ENCODE measurements around the gene KLHDC7B.

The KLHDC7B gene

DNA sequence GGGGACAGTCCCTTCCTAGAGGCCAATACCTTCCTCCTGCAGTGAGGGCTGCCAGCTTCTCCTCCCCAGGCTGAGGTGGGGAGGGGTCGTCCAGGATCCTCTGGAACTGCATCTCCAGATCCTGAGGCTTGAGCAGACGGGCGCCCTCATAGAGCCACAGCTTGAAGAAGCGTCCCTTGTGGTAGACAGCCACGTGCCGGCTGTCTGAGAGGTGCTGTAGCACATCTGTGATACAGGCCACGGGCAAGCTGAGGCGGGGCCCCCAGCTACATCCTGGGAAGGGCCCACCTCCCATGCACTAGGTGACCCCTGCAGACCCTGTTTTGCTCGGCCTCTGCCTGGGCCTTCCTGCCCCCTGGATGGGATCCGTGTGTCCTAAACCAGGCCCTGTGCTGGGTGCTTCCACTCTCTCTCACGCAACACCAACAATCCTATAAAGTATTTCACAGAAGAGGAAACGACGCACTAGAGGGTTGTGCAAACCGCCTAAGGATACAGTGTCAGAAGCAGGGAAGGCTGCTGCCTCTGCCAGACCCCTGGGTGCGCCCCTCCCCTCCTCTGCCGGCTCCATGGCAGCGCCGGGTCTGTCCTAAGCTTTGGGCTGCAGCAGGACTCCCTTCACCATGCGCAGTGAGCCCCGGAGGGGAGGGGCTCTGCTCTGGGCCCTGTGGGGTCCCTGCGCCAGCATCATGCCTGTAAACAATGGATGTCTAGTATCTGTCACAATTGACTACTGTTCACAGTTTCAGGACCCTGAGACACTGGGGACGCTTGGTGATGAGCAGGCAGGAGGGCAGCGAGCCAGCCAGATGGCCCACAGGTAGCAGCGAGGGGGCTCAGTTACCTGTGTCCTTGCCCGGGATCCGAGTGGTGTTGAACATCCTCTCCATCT lies 28.0 kb downstream of the KLHDC7B start:
- no peak for DNase-seq (ENCODE audit: low read depth)

DNA sequence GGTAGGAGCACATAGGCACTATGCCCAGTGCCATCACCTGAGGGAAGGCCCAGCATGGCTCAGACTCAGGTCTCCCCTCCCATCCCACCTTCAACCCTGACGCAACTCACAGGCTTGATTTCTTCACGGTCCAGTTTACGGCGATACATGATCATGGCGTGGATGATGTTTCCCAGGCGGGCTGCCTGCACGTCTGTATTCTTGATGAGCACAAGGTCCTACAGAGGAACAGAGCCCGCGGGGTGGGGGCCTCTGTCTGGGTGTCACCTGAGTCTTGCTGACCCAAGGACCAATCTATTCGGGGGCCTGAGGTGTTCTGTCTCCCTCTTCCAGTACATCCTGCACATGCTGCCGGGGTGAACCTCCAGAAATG lies 28.7 kb downstream of the KLHDC7B start:
- DNase-seq (ENCODE audit: low read depth), result no peak

DNA sequence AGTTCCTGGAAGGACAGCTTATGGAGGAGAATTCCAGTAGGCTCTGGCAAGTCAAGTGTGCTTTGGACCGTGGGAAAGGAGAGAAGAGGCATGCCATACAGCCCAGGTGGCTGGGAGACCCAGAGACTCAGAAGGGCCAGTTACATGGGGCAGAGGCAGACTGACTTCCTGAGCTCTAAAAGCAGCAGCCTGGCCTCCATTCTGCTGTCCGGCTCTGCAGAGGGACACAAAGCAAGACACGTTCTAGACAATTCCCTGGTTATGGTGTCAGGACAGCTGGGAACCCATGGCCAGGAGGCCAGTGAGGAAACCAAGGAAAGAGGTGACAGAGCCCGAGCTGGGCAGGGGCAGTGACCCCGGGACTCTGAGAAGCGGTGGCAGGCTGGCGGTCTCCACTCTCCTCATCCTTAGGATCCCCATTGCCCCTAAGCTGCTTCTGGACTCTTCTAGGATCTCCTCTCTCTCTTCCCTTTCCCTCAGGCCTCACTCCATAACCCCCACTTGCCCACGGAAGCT lies 29.8 kb downstream of the KLHDC7B start:
- DNase-seq (ENCODE audit: low read depth), result no peak

DNA sequence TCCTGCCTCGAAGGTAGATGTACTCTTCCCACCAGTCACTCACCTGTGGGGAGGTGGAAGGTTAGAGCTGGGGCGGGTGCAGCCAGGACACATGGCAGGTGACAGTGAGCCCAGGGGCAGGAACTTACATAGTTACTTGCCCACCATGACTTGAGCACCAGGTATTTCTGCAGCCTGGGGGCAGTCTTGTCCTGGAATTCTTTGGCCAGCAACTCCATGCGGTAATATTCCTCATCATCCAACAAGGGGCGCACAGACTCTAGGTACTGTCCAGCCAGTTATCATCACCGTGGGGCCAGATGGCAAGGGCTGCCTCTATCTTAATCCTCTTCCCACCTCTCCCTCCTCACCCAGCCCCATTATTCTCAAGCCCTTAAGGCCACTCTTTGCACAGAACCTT lies 30.4 kb downstream of the KLHDC7B start:
- no peak for DNase-seq (ENCODE audit: low read depth)

DNA sequence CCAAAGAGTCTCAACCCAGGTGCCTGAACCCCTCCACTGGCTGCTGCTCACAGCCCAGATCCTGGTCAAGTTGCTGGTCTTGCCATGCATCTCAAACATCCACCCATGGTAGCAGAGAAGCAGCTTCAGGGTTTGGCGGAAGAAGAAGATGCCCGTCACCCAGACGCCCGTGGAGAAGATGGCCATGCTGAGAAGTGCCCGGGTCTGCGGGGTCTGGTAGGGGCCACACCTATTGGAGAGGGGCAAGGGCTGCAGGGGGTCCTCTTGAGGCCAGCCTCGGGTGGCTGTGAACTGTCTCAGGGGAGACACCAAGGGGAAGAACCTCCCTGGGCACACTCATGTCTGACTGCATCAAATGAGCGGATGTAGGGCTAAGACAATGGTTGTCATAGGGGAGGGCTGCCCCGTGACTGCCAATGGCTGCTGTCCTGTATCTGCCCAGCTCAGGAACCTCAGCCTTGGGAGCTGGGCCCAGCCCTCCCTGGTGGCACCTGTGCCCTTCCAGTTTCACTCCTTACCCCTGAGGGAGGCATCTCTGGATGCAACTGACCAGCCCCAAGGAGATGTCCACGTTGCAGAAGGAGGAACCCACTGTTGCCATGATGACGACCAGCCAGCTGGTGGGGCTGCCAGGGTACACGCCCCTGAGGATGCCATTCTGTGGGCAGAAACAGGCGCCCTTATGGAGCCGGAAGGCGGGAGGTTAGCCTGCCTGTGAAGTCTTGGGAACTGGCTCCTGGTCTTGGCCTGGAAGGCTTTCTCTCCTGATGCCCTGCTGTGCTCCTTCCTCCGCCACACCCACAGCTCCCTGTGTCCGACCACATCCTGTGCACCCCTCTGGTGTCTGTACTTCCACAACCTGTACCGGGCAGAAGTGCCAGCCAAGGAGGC lies 31.4 kb downstream of the KLHDC7B start:
- no peak for DNase-seq (ENCODE audit: low read depth)

DNA sequence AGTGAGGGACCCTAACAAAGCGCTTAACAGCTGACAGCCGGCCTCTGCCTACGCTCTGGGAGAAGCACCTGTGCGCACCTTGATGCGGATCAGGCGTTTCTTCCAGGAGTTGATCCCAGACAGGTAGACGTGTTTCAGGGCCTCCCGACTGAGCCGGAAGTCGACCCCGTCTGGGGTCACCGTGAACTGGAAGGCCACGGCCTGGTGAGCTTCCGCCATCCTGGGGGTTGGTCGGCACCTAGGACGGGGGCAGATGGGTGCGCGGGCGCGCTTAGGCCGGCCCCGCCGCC lies 31.9 kb downstream of the KLHDC7B start:
- no peak for DNase-seq (ENCODE audit: low read depth)

DNA sequence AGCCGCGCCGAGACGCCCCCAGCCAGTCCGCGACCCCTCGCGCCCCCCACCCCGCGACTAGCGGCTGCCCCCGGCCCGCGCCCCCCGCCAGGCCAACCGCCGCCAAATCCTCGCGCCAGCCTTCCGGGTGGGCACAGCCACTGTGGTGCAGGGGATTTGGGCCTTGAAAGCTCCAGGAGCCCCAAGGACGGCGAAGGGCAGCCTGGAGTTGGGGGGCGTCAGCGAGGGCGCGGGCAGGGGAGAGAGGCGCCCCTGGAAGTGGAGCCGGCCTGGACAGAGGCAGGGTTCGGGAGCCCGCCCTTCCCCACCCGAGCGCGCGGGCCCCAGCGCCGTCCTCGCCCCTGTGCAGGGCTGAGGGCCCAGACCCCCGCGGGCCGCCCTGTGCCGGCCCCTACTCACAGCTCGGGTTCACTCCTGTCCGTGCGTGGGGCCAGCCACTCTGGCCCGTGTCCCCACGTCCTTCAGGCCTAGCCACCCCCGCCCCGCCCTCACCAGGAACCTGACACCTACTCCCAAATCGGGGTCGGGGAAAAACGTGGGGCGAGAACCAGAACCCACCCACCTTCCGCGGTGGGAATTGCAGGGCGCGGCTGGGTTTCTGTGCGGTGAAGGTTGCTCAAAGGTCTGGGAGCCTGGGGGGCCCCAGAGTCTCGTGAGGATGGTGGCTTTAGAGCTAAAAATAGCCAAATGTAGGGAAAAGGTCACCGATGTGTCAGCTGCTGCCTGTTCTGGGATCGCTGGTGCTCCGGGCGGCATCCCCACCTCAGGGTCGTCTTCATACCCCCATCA lies 32.5 kb downstream of the KLHDC7B start, which contains the start of gene CPT1B:
Gene CPT1B, minus strand, starts transcription at position 441 of the 789 bp plus-strand sequence. CDS start 512 bp downstream, outside the sequence.
- no peak for DNase-seq (ENCODE audit: low read depth)

DNA sequence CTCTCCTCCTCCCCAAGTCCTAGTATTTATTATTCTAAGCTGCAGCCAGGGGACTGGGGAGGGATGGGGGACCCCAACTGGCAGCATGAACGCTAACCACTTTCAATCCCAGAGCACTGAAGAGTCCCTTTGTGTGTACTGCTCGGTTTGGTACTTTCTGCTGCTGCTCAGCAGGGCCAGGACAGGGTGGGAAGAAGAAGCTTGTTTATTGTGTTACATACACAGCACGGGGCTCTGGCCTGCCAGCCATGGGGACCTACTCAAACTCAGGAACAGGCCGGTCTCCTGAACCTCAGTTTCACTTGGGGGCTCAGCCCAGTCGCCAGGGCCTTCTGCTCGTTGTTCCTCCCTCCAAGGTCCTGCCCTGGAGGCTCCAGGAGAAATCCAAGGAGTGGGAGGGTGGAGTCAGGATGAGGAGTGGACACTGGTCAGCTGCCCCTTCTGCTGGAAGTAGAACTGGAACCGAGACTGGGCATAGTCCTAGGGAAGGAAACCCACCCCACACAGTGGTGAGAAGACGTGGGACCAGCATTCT lies 33.1 kb downstream of the KLHDC7B start:
- DNase-seq (ENCODE audit: low read depth), result no peak

DNA sequence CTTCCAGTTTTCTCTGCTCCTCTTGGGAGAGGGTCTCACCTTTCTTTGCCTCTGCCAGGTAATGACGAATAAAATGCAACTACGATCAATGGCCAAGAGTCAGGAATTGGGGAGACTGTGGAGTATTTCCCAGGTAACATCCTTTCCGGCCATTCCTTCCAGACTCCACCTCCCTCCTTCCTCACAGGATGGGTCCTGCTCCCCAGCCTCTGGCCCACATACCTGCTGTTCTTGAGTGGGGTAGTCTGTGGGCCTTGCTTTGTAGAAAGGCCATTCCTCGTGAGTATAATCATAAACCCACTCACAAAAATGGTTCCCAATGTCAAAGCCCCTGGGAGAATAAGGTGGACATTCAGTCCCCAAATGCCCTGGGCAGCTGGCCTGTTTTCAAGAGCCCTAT lies 34.1 kb downstream of the KLHDC7B start:
- no peak for DNase-seq (ENCODE audit: low read depth)

DNA sequence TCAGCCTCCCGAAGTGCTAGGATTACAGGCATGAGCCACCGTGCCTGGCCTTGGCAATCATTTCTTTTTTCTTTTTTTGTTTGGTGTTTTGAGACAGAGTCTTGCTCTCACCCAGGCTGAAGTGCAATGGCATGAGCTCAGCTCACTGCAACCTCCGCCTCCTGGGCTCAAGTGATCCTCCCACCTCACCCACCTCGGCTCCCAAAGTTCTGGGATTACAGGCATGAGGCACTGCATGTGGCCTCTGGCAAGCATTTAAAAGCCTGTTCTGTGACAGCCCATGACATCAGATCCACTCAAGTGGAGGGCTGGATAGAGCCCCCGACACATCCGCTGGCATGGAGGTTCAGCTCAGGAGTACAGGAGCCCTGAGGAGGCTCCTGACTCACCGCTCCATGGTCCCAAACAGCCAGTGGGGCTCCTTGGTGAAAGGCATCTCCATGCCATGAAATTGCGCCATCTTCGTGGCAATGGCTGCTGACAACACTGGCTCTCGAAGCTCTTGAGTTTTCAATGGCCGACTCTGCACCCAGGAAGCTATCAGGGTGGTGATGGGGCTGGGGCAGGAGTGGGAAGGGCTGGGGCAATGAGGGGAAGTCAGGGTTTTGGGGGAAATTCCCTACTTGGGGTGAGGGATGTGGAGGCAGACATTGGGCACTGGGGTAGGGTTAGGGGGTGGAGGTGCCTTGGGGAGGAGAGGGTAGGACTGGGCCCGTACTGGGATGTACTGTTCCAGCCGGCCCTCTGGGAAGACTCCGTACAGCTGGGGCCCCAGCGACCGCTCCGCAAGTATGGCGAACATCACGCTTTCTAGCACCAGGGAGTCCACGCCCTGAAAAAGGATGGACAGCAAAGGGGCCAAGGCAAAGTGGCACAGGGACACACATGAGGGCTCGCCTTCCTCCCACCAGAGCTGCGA lies 35.6 kb downstream of the KLHDC7B start:
- DNase-seq (ENCODE audit: low read depth), result no peak

DNA sequence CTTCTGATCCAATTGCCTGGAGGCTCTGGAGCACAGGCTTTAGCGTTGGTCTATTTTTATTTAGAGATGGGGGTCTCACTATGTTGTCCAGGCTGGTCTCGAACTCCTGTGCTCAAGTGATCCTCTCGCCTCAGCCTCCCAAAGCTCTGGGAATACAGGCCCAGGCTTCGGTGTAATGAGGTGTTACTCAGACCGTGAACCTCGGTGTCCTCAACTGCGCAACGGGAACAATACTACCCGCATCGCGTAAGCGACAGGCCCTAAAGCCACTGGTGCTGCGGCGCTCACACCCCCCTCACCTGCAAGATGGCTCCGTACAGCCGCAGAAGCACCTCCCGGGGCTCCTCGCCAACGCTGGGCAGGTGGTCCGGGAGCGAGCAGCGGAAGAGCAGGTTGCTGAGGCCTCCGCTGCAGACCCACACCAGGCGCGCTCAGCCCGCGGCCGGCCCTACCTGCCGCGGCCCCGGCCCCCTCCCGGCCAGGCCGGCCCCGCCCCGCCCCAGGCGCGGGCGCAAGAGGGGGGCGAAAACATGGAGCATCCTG lies 36.3 kb downstream of the KLHDC7B start:
- DNase-seq (ENCODE audit: low read depth), result no peak

DNA sequence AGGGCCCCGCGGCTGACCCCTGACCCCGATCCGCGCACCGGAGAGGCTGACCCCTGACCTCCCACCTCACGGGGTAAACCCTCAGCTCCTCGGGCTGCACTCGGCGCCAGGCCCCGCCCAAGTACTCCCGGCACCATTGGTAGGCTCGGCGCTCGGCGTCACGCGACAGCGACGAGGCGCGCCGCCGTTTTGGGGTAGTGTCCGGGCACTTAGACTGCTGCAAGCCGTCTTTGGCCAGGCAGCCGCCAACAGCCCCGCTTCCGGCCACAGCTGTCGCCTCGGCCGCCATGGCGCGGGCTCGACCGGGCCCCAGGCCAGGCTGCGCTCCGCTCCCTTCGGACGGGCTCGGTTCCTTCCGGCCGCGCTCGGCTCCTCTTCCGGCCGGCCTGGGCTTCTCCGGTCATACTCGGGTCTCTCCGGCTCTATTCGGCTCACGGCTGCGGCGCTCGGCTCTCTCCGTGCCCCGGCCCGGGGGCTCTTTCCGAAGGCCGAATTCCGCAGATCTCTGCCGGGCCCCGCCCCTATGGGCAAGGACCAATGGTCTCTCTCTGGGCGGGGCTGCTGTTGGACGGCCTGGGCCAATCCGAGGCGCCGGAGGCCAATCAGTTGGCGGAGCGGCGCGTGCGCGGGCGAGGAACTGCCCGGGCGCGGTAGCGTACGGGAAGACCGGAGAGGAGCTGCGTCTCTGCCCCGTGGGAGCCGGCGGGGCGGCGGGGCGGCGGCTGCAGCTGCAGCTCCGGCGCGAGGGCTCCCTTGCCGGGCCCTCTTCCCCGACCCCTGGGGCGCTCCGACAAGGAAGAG lies 37.0 kb downstream of the KLHDC7B start, which contains the start of gene CHKB:
Gene CHKB, minus strand, starts transcription at position 357 of the 801 bp plus-strand sequence. Its CDS starts 68 bp downstream, at position 289.
- DNase-seq (ENCODE audit: low read depth), result peak; percentile 99

DNA sequence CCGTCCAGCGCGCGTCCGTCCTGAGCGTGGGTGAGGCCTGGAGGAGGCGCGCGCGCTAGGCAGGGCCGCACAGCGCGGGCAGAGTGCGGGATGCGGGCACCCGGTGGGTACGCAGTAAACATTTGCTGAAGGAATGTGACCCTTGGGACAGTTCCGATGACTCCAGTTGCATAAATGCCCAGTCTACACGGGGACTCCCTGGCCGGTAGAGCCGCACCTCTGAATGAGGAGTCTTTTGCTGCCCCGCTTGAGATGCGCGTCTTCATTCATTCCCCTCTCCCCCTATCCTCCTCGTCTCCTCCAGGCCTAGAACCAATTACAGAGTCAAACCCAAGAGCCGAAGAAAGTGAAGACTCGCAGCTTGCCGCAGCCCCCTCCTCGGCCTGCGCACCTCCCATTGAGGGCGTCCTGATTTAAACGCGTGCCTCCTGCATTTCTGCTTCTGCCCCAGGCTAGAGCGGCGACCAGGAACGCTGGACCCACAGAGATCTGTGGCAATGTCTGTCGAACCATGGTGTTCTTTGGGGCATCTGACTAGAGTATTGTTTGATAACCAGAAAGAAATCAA lies 37.7 kb downstream of the KLHDC7B start:
- DNase-seq (ENCODE audit: low read depth), result no peak

DNA sequence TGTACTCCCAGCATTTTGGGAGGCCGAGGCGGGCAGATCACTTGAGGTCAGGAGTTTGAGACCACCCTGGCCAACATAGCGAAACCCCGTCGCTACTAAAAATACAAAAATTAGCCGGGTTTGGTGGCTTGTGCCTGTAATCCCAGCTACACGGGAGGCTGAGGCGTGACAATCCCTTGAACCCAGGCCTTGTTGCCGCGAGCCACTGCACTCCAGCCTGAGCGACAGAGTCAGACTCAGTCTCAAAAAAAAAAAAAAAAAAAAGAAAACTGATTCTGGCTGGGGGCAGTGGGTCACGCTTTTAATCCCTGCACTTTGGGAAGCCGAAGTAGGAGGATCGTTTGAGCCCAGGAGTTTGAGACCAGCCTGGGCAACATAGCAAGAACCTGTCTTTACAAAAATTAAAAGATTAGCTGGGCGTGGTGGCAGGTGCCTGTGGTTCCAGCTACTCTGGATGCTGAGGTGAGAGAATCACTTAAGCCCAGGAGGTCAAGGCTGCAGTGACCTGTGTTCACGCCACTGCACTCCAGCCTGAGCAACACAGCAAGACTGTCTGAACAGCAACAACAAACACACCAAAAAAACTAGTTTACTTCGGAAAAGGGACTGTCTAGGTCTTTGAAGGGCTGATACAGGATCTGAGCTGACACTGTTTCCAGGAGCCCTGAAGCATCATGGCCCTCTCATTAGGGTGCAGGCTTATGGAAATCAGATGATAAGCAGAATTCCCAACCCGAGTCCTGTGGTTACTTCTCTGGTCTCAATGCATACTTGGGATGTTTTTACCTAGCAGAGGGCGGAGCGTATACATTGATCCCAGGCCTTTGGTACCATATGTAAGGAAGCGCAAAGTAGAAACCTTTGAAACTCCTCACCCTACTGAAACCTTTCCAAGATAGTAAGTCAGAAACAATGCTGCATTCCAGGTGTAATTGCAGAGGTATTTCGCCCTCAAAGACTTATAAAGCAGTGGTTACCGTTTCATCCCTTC lies 38.7 kb downstream of the KLHDC7B start:
- DNase-seq (ENCODE audit: low read depth), result no peak

DNA sequence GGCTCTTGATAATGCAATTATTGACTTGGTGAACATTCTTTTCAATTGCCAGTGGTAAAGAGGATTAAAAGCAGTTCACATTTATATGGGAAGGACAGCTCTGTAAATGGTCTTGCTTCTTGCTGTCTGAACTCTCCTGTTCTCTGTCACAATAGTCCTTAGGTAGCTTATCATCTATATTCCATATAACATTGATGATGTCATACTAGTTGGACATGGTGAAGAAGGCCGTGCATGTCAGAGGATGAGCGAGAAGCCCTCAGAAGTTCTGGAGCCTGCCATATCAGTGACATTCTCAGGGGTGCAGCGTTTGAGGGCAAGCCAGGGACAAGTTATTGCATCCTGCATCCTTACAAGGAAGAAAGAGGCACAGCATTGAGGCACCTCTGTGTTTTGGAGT lies 39.5 kb downstream of the KLHDC7B start:
- DNase-seq (ENCODE audit: low read depth), result no peak

DNA sequence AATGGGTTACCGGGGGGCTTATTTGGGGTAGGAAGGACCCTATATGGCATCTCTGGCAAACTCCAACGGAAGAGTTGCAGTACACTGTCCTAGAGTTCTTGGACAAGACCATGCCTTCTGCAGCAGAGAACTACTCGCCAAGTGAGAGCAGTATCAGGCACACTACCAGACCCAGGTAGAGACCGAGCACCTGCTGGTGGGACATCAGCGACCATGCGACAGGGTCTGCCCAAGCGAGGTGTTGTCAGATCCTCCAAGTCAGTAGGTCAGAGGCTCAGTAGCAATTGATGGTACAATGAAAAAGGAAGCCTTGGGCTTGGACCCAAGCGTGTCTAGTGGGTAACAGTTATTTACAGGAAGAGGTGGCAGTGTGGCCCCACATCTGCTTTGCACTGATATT lies 40.1 kb downstream of the KLHDC7B start:
- DNase-seq (ENCODE audit: low read depth), result no peak

DNA sequence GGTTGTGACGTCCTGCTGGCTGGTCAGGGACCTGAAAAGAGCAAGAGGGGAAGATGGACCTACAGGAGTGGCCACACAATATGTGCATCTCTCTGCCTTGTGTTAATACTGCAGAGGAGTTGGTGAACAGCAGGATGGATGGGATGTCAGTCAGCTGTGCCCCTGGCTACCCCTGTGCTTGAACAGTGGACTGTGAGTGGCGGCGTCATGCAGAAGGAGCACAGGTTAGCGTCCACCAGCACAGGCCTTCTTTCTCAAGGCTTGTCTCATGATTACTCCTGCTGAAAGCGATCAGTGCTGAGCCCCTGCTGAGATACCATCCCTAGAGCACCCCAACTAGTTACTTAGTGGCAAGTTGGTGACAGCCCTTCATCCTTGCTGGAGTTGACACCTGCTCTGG lies 40.7 kb downstream of the KLHDC7B start:
- no peak for DNase-seq (ENCODE audit: low read depth)

DNA sequence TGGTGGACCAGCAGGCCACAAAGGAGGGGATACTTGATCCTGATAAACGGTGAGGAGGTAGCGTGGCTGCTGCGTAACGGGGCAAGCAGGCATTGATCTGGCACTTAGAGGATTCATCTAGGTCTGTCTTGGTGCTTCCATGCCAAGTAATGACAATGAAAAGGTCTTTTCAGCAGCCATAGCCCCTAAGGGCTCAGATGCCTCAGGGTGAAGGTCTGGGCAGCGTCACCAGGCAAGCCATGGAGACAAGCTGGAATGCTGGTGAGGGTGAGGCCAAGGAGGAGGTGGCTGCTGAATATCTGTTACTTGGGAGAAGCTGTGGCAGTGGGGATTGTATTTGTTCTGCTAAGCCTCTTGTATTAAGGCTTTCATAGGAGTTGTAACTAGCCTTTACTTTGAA lies 41.7 kb downstream of the KLHDC7B start:
- DNase-seq (ENCODE audit: low read depth), result no peak
